ENCODE results near the gene SLC5A7. TPM values are rescaled to one million over a fixed set of nuclear protein-coding genes. Genes with fewer than 3 reads are reported as not detected.

SLC5A7 gene
- not detected for total RNA-seq
- long read RNA-seq, result 0 reads

DNA sequence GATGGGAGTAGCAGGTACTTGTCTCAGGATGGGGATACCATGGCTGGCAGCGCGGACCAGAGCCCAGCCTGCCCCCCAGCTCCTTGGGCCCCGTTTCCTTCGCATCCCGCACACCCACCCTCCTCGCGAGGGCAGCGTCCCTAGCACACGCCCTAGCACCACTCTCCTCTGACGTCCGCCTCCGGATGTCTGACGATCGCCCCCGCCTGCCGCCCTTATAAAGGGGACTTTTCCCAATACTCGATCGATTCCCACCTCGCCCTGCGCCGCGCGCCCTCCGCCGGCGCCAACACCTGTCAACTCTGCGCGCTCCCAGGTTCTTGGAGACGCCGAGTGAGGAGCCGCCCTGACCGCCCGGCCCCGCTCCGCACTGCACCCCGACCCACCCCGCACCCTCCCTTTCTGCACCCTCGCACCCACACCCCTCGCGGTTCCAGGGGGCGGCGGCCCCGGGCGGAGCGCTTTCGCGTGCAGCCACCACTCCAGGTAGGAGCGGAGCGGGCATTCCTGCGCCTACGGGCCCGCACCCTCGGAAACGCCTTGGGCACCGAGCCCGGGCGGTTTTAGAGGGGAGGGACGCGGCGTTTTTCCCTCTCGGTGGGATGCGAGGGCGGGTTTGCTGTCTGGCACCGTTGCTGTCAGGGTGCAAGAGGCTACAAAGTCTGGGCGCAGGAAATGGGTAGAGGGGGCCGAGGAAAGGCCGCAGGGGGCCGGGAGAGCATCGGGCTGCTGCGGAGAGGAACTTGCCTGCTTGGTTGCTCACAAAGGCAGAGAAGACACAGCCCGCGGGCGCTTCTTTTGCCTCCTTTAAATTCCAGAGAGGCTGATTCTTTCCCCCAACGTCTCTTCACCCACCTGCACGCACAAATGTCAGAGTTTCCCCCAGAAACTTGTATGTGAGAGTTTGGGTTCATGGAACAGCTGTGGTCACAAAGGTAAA lies at the start of gene SLC5A7:
TSS of gene SLC5A7 (plus strand) at position 247 of the 940 bp plus-strand sequence. CDS start 1,632 bp downstream, outside the sequence.
- Histone ChIP-seq H3K27ac (replicated peaks) (no peak within 1 kb of the TSS), H3K27me3 (ENCODE audit: low read depth) (peaks cover 63% of the 10 kb centered on the region), H3K4me1 (peaks cover 7% of the 10 kb centered on the region), H3K4me3 (peak within 1 kb of the TSS; percentile 47), H3K9me3 (replicated peaks) (no peaks in the 10 kb centered on the region), H3K36me3 (no peaks in the 10 kb centered on the region)
- TF ChIP-seq, protein P1, sequence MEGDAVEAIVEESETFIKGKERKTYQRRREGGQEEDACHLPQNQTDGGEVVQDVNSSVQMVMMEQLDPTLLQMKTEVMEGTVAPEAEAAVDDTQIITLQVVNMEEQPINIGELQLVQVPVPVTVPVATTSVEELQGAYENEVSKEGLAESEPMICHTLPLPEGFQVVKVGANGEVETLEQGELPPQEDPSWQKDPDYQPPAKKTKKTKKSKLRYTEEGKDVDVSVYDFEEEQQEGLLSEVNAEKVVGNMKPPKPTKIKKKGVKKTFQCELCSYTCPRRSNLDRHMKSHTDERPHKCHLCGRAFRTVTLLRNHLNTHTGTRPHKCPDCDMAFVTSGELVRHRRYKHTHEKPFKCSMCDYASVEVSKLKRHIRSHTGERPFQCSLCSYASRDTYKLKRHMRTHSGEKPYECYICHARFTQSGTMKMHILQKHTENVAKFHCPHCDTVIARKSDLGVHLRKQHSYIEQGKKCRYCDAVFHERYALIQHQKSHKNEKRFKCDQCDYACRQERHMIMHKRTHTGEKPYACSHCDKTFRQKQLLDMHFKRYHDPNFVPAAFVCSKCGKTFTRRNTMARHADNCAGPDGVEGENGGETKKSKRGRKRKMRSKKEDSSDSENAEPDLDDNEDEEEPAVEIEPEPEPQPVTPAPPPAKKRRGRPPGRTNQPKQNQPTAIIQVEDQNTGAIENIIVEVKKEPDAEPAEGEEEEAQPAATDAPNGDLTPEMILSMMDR (IDR thresholded peaks at IDR 0.05; ENCODE audit: borderline replicate concordance), result no peak
- no peak for DNase-seq
- intact Hi-C loops (cut with micrococcal nuclease), result no loop called here

DNA sequence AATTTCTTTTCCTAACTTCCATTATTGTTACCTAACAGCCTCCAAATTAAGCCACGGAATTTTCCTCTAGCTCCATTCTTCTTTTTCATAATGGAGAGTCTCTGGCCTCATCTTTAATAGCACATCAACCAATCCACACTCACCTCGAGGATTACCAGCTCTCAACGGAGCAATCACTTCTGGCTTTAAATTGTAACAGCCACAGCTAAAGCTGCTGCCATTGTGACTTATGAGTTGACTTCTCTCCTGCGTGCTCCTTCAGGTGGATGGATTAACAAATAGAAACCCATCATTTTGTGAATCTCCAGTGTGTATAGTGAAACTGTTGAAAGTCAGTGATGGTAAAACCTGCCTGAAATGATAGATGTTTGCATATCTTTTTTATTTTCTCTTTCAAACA lies 24.9 kb upstream of the SLC5A7 start:
- no peak for DNase-seq
- Histone ChIP-seq H3K27me3 (ENCODE audit: low read depth) (no peaks in the 10 kb centered on the region), H3K27ac (replicated peaks) (no peak overlapping the region), H3K36me3 (no peaks in the 10 kb centered on the region), H3K4me3 (no peak overlapping the region), H3K4me1 (no peaks in the 10 kb centered on the region), H3K9me3 (replicated peaks) (no peaks in the 10 kb centered on the region)
- TF ChIP-seq, protein P1 (IDR thresholded peaks at IDR 0.05; ENCODE audit: borderline replicate concordance), result no peak
- intact Hi-C loops (cut with micrococcal nuclease), result no loop called here

DNA sequence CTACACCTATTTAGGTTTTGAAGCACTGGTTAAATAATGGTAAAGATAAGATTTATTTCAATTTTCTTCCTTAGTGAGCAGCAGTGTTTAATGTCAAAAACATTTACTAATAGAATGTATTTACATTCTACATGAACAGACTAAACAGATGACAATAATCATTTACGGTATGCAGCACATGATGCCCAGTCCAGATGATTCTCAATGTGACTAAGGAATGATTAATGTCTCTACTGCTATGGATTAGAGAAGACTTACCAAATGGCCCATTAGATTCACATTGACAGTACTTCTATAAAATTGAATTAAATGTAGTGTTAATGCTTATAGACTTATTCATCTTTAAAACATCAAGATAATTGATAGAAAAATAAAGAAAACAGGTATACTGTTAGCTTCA lies 22.1 kb upstream of the SLC5A7 start:
- TF ChIP-seq, protein P1 (IDR thresholded peaks at IDR 0.05; ENCODE audit: borderline replicate concordance), result no peak
- DNase-seq, result no peak
- Histone ChIP-seq H3K27ac (replicated peaks) (no peak overlapping the region), H3K4me3 (no peak overlapping the region), H3K9me3 (replicated peaks) (peaks cover 9% of the 10 kb centered on the region), H3K27me3 (ENCODE audit: low read depth) (no peaks in the 10 kb centered on the region), H3K4me1 (no peaks in the 10 kb centered on the region), H3K36me3 (no peaks in the 10 kb centered on the region)
- intact Hi-C loops (cut with micrococcal nuclease), result no loop called here

DNA sequence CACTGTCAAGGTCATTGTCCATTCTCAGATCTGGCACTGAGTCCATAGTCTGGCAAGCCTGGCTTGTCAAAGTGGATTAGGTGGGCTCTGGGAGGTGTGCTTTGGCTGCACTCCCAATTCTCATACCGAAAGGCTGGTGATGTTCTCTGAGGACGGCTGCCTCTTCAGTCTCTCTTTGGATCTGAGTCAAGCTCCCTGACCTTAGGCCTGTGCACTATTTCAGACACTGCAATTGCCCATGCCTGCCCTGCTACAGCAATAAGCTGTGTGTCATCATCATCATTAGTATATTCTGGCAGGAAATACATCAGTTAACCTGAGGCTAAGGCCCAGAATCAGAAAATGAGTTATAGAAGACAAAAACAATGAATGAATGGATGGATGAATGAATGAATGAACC lies 1.6 kb upstream of the SLC5A7 start:
- TF ChIP-seq, protein P1 (IDR thresholded peaks at IDR 0.05; ENCODE audit: borderline replicate concordance), result no peak
- H3K4me1 ChIP-seq, result peaks cover 7% of the 10 kb centered on the region
- H3K27ac ChIP-seq (replicated peaks), result no peak overlapping the region
- H3K36me3 ChIP-seq, result no peaks in the 10 kb centered on the region
- H3K4me3 ChIP-seq, result no peak overlapping the region
- intact Hi-C loops (cut with micrococcal nuclease), result no loop called here
- H3K9me3 ChIP-seq (replicated peaks), result peaks cover 6% of the 10 kb centered on the region
- H3K27me3 ChIP-seq (ENCODE audit: low read depth), result peaks cover 56% of the 10 kb centered on the region
- DNase-seq, result no peak

DNA sequence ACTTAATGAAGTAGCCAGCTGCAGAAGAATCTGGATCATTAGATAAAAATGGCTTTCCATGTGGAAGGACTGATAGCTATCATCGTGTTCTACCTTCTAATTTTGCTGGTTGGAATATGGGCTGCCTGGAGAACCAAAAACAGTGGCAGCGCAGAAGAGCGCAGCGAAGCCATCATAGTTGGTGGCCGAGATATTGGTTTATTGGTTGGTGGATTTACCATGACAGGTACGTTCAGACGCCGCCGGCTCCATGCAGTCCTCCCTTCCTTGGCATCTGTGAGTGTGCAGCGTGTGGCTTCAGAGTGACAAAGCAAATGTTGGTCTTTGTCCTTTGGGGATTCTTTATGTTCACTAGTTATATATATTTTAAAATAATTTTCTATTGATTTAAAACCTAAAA lies 1.8 kb downstream of the SLC5A7 start:
- H3K27me3 ChIP-seq (ENCODE audit: low read depth), result peaks cover 63% of the 10 kb centered on the region
- H3K36me3 ChIP-seq, result no peaks in the 10 kb centered on the region
- no peak for DNase-seq
- H3K4me3 ChIP-seq, result no peak overlapping the region
- H3K27ac ChIP-seq (replicated peaks), result no peak overlapping the region
- TF ChIP-seq, protein P1 (IDR thresholded peaks at IDR 0.05; ENCODE audit: borderline replicate concordance), result no peak
- intact Hi-C loops (cut with micrococcal nuclease), result no loop called here
- H3K4me1 ChIP-seq, result peaks cover 7% of the 10 kb centered on the region
- H3K9me3 ChIP-seq (replicated peaks), result no peaks in the 10 kb centered on the region

All from left ventricle myocardium inferior (tissue), 1 donor.